HG03342 (cell line): ENCODE data around the gene CHST9.
"Not testable (repeated sequence)": the region's sequence is repeated elsewhere in the genome, so short reads cannot be mapped to it uniquely, and the experiment has no call there.

Experiments used
- ATAC-seq: cut with Tn5 transposase; IDR thresholded peaks from one replicate; pipeline ENCODE4 v1.9.1; 2021; ENCODE audit warnings: mild to moderate bottlenecking, moderate library complexity; ENCODE audit not compliant: unreplicated experiment

The CHST9 gene, protein sequence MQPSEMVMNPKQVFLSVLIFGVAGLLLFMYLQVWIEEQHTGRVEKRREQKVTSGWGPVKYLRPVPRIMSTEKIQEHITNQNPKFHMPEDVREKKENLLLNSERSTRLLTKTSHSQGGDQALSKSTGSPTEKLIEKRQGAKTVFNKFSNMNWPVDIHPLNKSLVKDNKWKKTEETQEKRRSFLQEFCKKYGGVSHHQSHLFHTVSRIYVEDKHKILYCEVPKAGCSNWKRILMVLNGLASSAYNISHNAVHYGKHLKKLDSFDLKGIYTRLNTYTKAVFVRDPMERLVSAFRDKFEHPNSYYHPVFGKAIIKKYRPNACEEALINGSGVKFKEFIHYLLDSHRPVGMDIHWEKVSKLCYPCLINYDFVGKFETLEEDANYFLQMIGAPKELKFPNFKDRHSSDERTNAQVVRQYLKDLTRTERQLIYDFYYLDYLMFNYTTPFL

GRCh38 chr18:27185025-27185763 lies at the start of gene CHST9:
Gene CHST9 (minus strand): TSS chr18:27185308. CDS start chr18:27142809, 42,499 bp downstream.
- no peak for ATAC-seq

GRCh38 chr18:27232355-27232754 lies 47.2 kb upstream of the CHST9 start:
- ATAC-seq, result not testable (repeated sequence)

DNA sequence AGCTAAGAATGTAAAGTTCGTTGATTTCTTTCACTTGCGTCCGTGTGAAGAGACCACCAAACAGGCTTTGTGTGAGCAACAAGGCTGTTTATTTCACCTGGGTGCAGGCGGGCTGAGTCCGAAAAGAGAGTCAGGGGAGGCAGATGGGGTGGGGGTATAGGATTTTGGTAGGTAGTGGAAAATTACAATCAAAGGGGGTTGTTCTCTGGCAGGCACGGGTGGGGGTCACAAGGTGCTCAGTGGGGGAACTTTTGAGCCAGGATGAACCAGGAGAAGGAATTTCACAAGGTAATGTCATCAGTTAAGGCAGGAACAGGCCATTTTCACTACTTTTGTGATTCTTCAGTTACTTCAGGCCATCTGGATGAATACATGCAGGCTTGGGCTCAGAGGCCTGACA lies 46.6 kb upstream of the CHST9 start:
- not testable (repeated sequence) for ATAC-seq

DNA sequence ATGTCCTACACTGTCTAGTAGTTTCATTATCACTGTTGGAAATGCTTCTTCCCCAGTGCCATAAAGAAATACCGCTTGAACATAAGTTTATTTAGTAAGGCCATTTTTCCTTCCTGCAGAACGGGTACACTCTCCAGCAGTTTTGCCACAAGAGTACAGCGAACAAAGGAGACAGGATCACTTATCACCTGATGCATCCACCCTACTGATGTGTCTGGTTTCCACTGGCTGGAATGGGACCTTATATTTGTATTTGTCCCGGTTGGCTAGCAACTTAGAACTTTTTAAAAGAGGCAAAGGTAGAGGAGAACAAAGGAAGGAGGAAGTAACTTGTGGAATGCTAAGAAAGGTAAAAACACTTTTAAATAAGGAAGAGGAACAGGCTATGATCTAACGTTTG lies 46.1 kb upstream of the CHST9 start:
- ATAC-seq, result not testable (repeated sequence)

DNA sequence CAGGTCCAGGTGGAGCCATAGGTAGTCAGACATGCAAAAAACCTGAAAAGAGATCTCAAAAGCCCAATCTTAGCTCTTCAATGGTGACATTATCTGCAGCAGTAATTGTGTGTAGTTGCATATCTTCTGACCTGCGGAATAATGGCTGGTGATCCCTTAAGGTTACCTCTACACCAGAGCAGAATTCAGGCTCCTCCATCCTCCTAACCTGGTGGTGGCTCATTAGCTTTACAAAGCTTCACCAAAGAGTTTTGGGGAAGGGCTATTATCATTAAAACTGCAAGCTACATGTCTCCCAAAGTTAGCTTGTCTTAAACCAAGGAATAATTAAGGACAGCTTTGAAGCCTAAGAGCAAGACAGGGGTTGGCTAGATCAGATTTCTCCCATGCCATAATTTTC lies 42.6 kb upstream of the CHST9 start:
- ATAC-seq, result no peak

DNA sequence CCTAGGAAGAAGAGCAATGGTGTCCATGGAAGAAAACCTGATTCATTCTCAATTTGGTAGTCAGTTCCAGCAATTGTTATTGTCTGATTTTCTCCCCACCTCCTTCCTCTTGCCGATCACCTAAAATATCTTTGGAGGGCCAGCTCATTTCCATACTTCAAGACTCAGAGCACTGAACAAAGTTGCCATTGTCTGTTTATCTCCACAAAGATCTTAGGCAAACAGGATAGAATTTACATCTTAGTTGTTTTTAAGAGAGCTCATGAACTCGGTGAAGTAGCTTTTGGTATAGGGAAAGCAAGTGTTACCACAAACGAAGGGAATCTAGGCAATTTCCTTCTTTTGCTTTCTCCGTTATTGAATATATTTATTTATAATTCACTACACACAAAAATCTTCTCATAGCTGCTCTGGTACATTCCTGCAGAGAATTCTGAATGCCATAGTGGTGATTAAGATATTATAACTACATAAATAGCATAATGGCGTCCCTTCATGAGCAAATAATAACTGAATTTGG lies 41.5 kb upstream of the CHST9 start:
- no peak for ATAC-seq

DNA sequence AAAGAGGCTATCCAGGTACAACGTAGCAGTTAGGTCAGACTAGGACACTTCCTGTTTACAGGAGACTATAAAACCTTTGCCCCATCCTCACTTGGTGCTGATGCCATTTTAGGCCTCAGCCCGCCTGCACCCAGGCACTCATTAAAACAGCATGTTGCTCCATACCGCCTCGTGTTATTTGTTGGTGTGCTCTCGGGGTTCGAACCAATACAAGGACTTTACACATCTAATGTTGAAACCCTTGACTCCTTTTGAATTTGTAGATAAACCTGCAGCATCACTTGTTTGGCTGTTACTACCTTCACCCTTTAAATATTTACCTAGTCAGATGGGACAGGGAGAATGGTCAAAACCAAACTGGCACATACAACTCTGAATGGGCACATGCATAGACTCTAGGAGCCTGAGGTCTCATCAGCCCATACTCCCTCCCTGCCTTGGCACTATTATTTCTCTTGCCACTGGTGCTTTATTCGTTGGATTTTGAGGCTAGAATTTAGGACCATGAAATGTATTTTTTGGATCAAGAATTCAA lies 40.9 kb upstream of the CHST9 start:
- no peak for ATAC-seq

GRCh38 chr18:27223526-27224291 lies 38.6 kb upstream of the CHST9 start:
- ATAC-seq, result no peak

DNA sequence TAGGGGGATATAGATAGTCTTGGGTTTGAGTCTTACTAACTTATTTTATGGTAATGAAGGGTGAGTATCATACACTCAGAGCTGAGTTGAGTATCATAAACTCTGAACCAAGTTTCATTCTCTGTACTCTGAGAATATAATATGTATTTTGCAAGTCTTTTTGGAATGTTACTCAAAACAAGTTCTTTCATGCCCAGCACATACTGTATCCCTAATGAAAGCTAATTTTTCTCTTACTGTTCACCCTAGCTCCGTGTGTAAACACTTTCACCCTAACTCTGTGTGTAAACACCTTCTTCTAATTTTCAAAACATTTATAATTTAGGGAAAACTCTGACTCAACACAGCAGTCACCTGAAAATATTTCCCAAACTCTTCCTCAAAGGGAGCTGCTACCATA lies 29.7 kb upstream of the CHST9 start:
- ATAC-seq, result no peak

- ATAC-seq, result no peak
Observed at GRCh38 chr18:27213123-27213717, 28.1 kb upstream of the CHST9 start.

GRCh38 chr18:27211569-27211968 lies 26.5 kb upstream of the CHST9 start:
- ATAC-seq, result no peak

DNA sequence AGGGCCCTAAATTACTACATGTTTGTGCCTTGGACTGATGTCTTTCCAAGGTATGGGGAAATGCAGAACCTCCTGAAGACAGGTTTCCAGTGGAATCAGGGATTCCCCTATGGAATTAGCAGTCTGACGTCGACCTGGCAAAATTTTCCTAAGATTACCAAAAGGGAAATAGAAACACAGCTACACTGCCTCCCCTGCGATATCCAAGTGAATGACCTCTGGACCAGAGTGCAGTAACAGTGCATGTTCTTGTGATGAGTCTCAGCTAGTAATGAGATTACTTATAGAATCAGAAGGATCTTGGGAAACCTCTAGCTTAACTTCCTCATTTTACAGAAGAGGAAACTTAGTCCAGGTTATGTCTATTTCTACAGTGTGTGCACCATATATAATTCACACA lies 21.3 kb upstream of the CHST9 start:
- no peak for ATAC-seq

- no peak for ATAC-seq
Observed at GRCh38 chr18:27202741-27203140, 17.6 kb upstream of the CHST9 start.

DNA sequence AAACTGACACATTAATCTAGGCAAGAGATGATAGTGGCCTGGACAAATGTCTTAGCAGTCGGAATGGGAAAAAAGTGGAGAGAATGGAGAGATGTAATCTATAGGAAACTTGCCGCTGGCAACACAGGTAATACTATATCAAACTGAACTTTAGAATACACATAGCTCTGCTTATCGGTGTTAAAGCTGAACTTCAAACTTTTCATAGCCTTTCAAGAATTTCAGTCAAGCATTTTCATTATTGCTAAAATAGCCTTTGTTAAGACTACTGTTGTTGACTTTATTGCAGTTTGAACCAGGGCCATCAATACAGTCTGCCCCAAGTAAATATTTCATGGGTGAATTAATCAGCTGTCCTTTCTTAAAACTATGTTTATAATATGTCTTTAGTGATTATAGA lies 12.9 kb upstream of the CHST9 start:
- ATAC-seq, result no peak

DNA sequence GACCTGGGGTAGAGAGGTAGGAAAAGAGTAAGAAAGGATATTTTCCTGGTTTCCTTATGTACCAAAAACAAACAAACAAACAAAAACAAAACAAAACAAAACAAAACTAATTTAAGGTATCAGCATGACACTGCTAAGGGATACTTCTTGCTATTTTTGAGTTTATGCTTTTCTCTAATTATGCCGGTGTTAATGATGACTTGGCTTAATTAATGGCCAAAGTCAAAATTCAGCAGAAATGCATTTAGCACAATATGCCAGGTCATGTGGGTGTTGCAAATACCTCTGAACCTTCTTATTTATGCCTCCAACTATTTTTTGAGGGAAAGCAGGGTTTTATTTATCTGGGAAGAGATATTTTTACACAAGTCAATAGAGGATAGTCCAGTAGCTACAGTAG lies 3.2 kb upstream of the CHST9 start:
- no peak for ATAC-seq

GRCh38 chr18:27185897-27186296 lies 789 bp upstream of the CHST9 start:
- no peak for ATAC-seq

DNA sequence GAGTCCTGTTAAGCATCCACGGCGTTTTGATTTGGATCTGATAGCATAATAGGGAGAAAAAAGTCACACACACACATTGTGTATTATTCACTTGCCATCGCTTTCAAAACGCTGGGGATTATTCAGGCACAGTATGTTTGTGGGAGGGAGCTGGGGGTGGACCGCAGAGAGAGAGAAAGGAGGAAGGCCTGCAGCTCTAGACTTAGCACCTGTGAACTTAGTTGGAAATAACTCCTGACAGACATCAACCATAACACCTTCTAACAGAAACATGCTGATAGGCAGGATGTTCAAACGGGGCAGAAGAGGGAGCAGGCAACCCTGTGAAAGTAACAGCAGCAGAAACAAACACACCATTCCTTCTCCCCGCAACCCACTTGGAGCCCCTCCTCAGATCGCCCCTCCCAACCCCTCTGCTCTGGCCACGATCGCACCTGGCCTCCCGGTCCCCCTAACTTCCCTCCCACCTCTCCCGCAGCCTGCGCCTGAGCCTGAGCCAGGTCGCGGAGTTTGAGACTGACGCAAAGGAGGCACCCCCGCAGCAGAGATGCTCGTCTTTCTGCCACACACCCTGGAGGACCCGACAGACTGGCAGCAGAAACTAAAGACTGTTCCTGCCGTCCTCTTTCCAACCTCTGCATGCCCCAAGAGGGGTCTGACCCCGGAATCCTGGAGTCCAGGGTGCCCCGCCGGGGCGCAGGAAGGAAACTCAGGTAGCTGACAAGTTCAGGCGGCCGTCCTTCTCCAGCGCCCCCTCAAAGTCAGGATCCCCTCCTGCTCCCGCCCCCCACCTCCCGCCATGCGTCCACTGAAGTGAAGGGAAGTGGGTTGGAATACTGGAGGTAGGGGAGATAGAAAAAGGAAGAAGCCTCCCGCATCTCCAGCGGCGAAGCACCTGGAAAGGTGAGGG lies 738 bp downstream of the CHST9 start:
- ATAC-seq, result no peak

DNA sequence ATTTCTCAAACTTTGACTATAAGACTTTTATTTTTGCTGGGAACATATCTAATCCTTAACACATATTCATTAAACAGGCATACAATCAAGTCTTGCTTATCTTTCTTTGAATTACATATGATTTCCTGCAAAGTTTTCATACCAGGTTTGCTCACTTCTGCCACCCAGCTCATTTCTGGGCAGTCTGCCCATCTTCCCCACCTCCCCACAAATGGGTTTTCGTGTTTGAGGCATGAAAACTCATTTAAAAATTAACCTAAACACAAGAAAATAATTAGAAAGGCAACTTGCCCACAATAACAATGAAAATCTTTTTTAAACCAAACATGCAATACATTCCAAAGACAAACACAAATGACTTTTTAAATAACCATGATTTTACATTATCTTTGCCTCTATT lies 3.4 kb downstream of the CHST9 start:
- ATAC-seq, result no peak

GRCh38 chr18:27178424-27178823 lies 6.7 kb downstream of the CHST9 start:
- ATAC-seq, result no peak

DNA sequence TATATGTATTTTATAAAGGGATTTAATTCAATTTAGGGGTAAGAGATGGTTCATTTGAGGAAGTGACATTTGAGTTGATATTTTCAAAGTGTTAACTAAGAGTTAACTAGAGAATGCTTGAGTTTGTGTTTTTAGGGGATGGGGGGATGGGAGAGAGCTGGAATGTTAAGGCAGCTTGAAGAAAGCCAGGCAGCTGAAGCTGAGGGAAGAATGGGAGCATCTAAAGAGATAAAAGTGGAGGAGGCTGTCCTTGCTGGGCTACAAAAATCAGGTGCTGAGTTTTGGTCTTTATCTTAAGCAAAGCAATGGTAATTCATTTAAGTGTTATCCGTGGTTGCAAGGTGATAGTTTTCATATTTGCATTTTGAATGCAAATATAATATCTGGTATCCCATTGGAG lies 9.2 kb downstream of the CHST9 start:
- ATAC-seq, result no peak
